T-helper 17 cell (primary cell): ENCODE measurements around the gene CIP2A. TPM values are rescaled to one million over a fixed set of nuclear protein-coding genes. Genes with fewer than 3 reads are reported as not detected.

Source experiments
- ATAC-seq: fragments of 150-1000 bp; cut with Tn5 transposase; 2 replicates; pipeline ENCODE4 v1.10.0; 2021; ENCODE audit warnings: mild to moderate bottlenecking, moderate library complexity
- DNase-seq, 3 donors: peaks; one replicate each; pipeline versions ENCODE4 v3.0.0 to v3.0.0-alpha.2; 2020 to 2021
- H3K9me3 ChIP-seq: one replicate; pipeline ENCODE4 v1.7.0; 2013; ENCODE audit warnings: low read length, mild to moderate bottlenecking; ENCODE audit not compliant: control insufficient read depth, poor library complexity, severe bottlenecking
- H3K27ac Mint-ChIP-seq: one replicate; pipeline ENCODE4 v1.8.0; 2022; ENCODE audit warnings: mild to moderate bottlenecking, moderate library complexity, mixed read lengths
- H3K27me3 Mint-ChIP-seq: one replicate; pipeline ENCODE4 v1.8.0; 2022; ENCODE audit warnings: mixed read lengths
- H3K36me3 Mint-ChIP-seq: one replicate; pipeline ENCODE4 v1.8.0; 2022; ENCODE audit warnings: low read depth, mixed read lengths
- H3K4me1 Mint-ChIP-seq: one replicate; pipeline ENCODE4 v1.8.0; 2022; ENCODE audit warnings: mild to moderate bottlenecking, mixed read lengths
- H3K4me3 Mint-ChIP-seq: one replicate; pipeline ENCODE4 v1.8.0; 2022; ENCODE audit warnings: mild to moderate bottlenecking, moderate library complexity, mixed read lengths
- total RNA-seq, 4 donors: library from RNA in 2 of 4; stranded (reverse) in 2 of 4; gene quantifications; one replicate each; pipeline ENCODE4 v1.2.3 and lab custom pipeline; 2022 to 2026

Gene CIP2A
- total RNA-seq, 2 donors from 2014 or later = 4.1 to 6.8 TPM

DNA sequence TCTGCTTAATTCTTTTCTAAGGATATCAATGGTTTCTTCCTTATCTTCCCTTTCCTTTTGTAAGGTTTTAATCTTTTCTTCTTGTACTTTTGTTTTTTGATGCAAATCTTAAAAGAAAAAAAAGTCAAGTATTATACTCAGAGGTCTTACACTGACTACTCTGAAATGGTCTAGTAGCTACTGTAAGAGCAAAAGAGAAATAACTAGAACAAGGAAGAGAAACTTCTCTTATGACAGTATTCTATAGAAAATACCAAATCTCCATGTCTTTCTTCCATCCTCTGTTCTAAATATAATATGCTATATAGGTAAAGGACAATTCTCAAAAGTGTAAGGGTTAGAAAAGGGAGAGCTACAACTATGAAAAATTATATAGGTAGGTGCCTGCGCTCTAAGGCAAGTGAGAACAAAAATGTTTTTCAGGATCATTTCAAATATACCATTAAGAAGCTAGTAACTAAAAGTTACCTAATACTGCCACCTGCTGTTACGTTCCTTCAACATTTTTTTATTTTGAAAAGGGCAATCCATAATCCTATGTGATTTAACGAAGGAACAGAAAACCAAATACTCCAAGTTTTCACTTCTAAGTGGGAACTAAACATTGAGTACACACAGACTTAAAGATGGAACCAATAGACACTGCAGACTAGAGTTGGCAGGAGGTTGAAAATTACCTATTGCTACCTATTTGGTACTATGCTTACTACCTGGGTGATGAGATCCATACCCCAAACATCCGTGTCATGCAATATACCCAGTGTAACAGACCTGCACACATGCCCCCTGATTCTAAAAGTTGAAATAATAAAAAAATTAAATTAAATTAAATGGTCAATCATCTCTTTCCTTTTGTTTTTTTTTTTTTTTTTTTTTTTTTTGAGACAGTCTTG, 36.7 kb downstream of the CIP2A start:
- H3K9me3 ChIP-seq = no peaks in the 10 kb centered on the region
- peak overlapping the region; percentile 91 for H3K27ac Mint-ChIP-seq
- no peaks in the 10 kb centered on the region for H3K36me3 Mint-ChIP-seq
- ATAC-seq (peak; percentile 60), DNase-seq (no peak)
- H3K27me3 Mint-ChIP-seq = no peaks in the 10 kb centered on the region
- peaks cover 8% of the 10 kb centered on the region for H3K4me1 Mint-ChIP-seq
- H3K4me3 Mint-ChIP-seq = no peak overlapping the region

DNA sequence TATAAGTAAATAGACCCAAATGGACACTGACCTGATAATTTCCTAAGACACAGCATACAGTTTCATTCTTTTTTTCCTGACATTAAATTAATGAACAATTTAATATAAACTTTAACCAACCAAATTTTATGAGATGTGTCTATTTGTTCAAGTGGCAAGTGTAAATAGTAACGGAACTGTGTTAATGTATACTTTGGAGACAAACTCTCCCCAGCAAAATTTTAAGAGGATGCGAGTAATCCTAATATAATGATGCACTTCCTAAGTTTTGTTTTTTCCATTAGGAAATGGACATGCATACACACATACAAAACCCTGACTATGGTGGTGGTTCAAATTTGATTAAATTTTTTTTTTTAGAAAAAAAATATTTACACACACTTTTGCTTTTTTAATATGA, 40.4 kb downstream of the CIP2A start:
- Mint-ChIP-seq H3K27ac (no peak overlapping the region), H3K36me3 (no peaks in the 10 kb centered on the region), H3K4me3 (no peak overlapping the region), H3K4me1 (peaks cover 15% of the 10 kb centered on the region), H3K27me3 (no peaks in the 10 kb centered on the region)
- ATAC-seq (no peak), DNase-seq (no peak)
- no peaks in the 10 kb centered on the region for H3K9me3 ChIP-seq

GRCh38 chr3:108548304-108548703, 40.9 kb downstream of the CIP2A start:
- no peak for DNase-seq
- H3K27me3 Mint-ChIP-seq = no peaks in the 10 kb centered on the region
- no peak overlapping the region for H3K27ac Mint-ChIP-seq
- H3K4me1 Mint-ChIP-seq = peaks cover 15% of the 10 kb centered on the region
- no peak overlapping the region for H3K4me3 Mint-ChIP-seq
- ATAC-seq = no peak
- no peaks in the 10 kb centered on the region for H3K36me3 Mint-ChIP-seq
- H3K9me3 ChIP-seq = no peaks in the 10 kb centered on the region

DNA sequence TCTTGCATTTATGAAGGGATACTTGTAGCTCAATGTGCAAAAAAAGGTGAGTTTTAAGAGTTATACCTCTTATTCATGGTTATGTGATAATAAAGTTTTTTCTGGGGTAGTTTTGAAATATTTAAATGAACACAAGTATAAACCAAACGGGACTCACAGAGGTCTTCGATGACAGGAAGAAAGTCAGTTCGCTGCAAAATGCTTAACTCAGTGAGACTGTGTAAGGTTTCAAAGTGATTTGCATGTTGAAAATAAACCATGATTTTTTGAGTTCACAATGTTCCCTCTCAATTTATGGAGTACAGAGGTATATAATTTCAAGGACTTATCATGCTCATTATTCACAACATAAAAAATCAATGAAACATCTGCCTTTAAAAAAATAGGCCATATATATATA, 42.5 kb downstream of the CIP2A start:
- H3K27me3 Mint-ChIP-seq = no peaks in the 10 kb centered on the region
- peak overlapping the region; percentile 83 for H3K27ac Mint-ChIP-seq
- DNase-seq = no peak
- H3K36me3 Mint-ChIP-seq = no peaks in the 10 kb centered on the region
- H3K4me1 Mint-ChIP-seq = peaks cover 7% of the 10 kb centered on the region
- H3K4me3 Mint-ChIP-seq = peak overlapping the region; percentile 79
- H3K9me3 ChIP-seq = no peaks in the 10 kb centered on the region
- peak; percentile 27 for ATAC-seq

- Mint-ChIP-seq H3K4me1 (peaks cover 7% of the 10 kb centered on the region), H3K4me3 (peak overlapping the region; percentile 79), H3K27me3 (no peaks in the 10 kb centered on the region), H3K36me3 (no peaks in the 10 kb centered on the region), H3K27ac (peak overlapping the region; percentile 83)
- ATAC-seq (no peak), DNase-seq (no peak)
- no peaks in the 10 kb centered on the region for H3K9me3 ChIP-seq
Observed at GRCh38 chr3:108546247-108546646, 43.0 kb downstream of the CIP2A start.

GRCh38 chr3:108538083-108538482, 51.2 kb downstream of the CIP2A start:
- no peaks in the 10 kb centered on the region for H3K27me3 Mint-ChIP-seq
- no peak overlapping the region for H3K27ac Mint-ChIP-seq
- no peaks in the 10 kb centered on the region for H3K9me3 ChIP-seq
- H3K4me1 Mint-ChIP-seq = no peaks in the 10 kb centered on the region
- DNase-seq (no peak), ATAC-seq (no peak)
- H3K36me3 Mint-ChIP-seq = no peaks in the 10 kb centered on the region
- H3K4me3 Mint-ChIP-seq = no peak overlapping the region

DNA sequence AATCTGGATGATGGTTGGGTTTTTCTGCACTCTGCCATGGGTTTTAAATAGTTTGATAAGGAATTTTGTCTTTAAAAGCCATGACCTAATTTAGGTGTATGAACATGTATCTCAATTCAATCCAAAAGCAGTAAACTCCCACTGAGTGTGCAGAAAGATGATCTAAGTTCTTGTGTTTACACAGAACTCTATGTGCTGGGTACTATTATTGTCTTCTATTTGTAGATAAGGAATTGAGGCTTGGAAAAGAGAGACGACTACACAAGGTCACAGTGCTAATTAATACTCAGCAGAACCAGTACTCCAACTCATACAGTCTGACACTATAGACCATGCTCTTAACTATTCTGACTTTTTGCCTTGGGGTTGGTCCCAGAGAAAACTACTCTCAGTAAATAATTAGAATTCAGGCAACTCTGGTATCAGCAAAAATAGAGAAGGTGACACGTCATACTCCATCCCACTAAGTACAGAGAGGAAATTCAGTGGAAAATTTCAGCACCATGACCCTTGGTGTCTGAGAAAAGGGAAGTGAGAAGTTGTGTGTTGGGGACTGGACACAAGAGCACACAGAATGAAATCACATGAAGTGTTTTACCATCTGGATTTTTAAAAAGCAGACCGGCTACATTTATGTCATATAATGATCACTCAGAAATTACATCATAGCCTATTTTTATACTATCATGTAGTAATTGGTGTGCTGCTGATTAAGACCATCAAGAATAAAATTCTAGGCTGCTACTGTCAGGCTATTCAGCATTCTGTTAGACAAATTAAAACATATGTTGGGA, 60.6 kb downstream of the CIP2A start:
- ATAC-seq = no peak

GRCh38 chr3:108527817-108528216, 61.4 kb downstream of the CIP2A start:
- ATAC-seq = no peak
- Mint-ChIP-seq H3K4me1 (peaks cover 7% of the 10 kb centered on the region), H3K27me3 (peaks cover 19% of the 10 kb centered on the region), H3K36me3 (no peaks in the 10 kb centered on the region), H3K4me3 (no peak overlapping the region), H3K27ac (no peak overlapping the region)
- DNase-seq = no peak
- no peaks in the 10 kb centered on the region for H3K9me3 ChIP-seq

More for the DNA sequence above, 60.6 kb downstream of the CIP2A start:
- Mint-ChIP-seq H3K4me3 (no peak overlapping the region), H3K27me3 (peaks cover 19% of the 10 kb centered on the region), H3K27ac (no peak overlapping the region), H3K4me1 (peaks cover 7% of the 10 kb centered on the region), H3K36me3 (no peaks in the 10 kb centered on the region)
- DNase-seq = no peak
- H3K9me3 ChIP-seq = no peaks in the 10 kb centered on the region

DNA sequence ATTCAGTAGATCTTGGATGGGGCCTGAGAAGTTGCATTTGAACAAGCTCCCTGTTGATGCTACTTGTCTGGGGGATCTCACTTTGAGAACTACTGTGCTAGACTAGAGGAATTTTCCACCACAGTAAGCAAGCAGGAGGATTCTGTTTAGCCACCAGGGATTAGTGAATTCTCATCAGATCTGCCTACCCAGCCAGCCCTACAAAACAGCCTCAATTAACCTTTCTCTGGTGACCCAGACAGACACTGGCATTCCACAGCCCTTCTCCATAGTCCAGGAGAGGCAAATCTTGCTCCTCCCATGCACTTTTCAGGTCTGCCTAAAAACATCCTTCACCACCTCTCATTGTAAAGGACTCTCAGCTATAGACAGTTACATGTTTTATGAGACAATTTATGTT, 62.1 kb downstream of the CIP2A start:
- Mint-ChIP-seq H3K27me3 (peaks cover 14% of the 10 kb centered on the region), H3K27ac (no peak overlapping the region), H3K4me3 (no peak overlapping the region), H3K36me3 (no peaks in the 10 kb centered on the region), H3K4me1 (peaks cover 7% of the 10 kb centered on the region)
- no peak for DNase-seq
- ATAC-seq = no peak
- no peaks in the 10 kb centered on the region for H3K9me3 ChIP-seq

- Mint-ChIP-seq H3K36me3 (no peaks in the 10 kb centered on the region), H3K4me3 (no peak overlapping the region), H3K27ac (no peak overlapping the region), H3K27me3 (peaks cover 14% of the 10 kb centered on the region), H3K4me1 (peaks cover 7% of the 10 kb centered on the region)
- H3K9me3 ChIP-seq = no peaks in the 10 kb centered on the region
- no peak for DNase-seq
- no peak for ATAC-seq
Observed at GRCh38 chr3:108525971-108526370, 63.3 kb downstream of the CIP2A start.

GRCh38 chr3:108525256-108525655, 64.0 kb downstream of the CIP2A start:
- Mint-ChIP-seq H3K4me1 (peaks cover 7% of the 10 kb centered on the region), H3K36me3 (no peaks in the 10 kb centered on the region), H3K4me3 (no peak overlapping the region), H3K27me3 (peaks cover 16% of the 10 kb centered on the region), H3K27ac (no peak overlapping the region)
- no peaks in the 10 kb centered on the region for H3K9me3 ChIP-seq
- DNase-seq (no peak), ATAC-seq (no peak)

DNA sequence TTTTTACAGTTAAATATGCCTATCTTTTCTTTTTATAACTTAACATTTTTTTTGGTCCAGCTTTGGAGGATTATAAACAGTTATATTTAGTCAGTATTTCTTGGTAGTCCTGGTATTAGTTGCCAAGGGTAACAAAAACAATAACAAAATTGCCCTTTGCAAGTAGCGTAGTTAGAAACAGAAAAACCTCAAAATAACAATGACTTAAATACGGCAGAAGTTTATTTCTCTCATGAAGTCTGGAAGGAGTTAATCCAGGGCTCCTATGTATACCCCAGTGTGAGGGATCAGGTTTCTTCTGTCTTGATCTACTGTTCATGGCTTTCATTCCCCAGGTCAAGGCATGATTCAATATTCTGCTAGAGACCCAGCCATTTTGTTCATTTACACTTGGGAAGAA, 64.7 kb downstream of the CIP2A start:
- H3K4me3 Mint-ChIP-seq = no peak overlapping the region
- ATAC-seq (peak; percentile 25), DNase-seq (no peak)
- no peaks in the 10 kb centered on the region for H3K36me3 Mint-ChIP-seq
- H3K27ac Mint-ChIP-seq = no peak overlapping the region
- peaks cover 17% of the 10 kb centered on the region for H3K27me3 Mint-ChIP-seq
- no peaks in the 10 kb centered on the region for H3K9me3 ChIP-seq
- H3K4me1 Mint-ChIP-seq = peaks cover 7% of the 10 kb centered on the region

DNA sequence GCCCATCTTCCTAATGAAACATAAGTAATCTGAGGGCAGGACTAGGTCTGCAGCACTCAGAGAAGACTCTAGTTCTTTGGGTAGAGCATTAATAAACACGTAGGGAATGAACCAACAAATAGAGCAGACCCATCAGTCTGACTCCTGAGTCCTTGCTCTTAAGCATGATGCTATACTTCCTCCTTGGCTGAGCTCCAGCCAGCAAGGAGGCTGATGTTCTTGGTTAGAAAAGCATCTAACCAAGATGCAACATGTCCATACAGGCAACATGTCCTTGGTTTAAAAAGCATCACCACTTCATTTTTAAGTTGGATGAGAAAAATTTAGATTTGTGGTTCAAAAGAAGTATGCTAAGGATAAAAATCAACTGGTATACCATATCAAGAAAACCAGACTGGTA, 70.3 kb downstream of the CIP2A start:
- H3K9me3 ChIP-seq = no peaks in the 10 kb centered on the region
- no peak overlapping the region for H3K27ac Mint-ChIP-seq
- H3K4me1 Mint-ChIP-seq = no peaks in the 10 kb centered on the region
- H3K36me3 Mint-ChIP-seq = no peaks in the 10 kb centered on the region
- no peak overlapping the region for H3K4me3 Mint-ChIP-seq
- H3K27me3 Mint-ChIP-seq = peaks cover 10% of the 10 kb centered on the region
- ATAC-seq (no peak), DNase-seq (no peak)
